H9 (cell line): ENCODE data around the gene LIPT1. TPM values are rescaled to one million over a fixed set of nuclear protein-coding genes. Genes with fewer than 3 reads are reported as not detected.

ENCODE experiments used
- DNase-seq: peaks from one replicate; pipeline ENCODE4 v3.0.0-alpha.2; 2017
- H2AFZ ChIP-seq: one replicate; pipeline ENCODE4 v1.6.1; 2013; ENCODE audit warnings: mild to moderate bottlenecking, low read length, control low read depth, moderate library complexity
- H2AK5ac ChIP-seq: 2 replicates; pipeline ENCODE4 v1.6.1; 2013; ENCODE audit warnings: low read length, control low read depth, mixed read lengths; ENCODE audit not compliant: insufficient read length
- H2BK120ac ChIP-seq: one replicate; pipeline ENCODE4 v1.6.1; 2013; ENCODE audit warnings: low read depth, mild to moderate bottlenecking, low read length, control low read depth, inconsistent platforms; ENCODE audit not compliant: poor library complexity, severe bottlenecking
- H2BK12ac ChIP-seq: 2 replicates; pipeline ENCODE4 v1.6.1; 2013; ENCODE audit warnings: low read length, control low read depth, mixed read lengths, low read depth; ENCODE audit not compliant: insufficient read length
- H2BK15ac ChIP-seq: 2 replicates; pipeline ENCODE4 v1.6.1; 2013; ENCODE audit warnings: low read depth, low read length, control low read depth
- H2BK20ac ChIP-seq: one replicate; pipeline ENCODE4 v1.6.1; 2013; ENCODE audit warnings: low read depth, mild to moderate bottlenecking, low read length, control low read depth, inconsistent platforms; ENCODE audit not compliant: poor library complexity, severe bottlenecking
- H2BK5ac ChIP-seq: 2 replicates; pipeline ENCODE4 v1.6.1; 2013; ENCODE audit warnings: low read length, control low read depth, mixed read lengths; ENCODE audit not compliant: insufficient read length
- H3K14ac ChIP-seq: 2 replicates; pipeline ENCODE4 v1.6.1; 2013; ENCODE audit warnings: low read length, control low read depth; ENCODE audit not compliant: insufficient read depth
- H3K18ac ChIP-seq: 2 replicates; pipeline ENCODE4 v1.6.1; 2013; ENCODE audit warnings: low read depth, mild to moderate bottlenecking, mixed read lengths, low read length, control low read depth; ENCODE audit not compliant: insufficient read length
- H3K23ac ChIP-seq: 2 replicates; pipeline ENCODE4 v1.6.1; 2013; ENCODE audit warnings: low read length, control low read depth, mixed read lengths, low read depth; ENCODE audit not compliant: insufficient read length
- H3K23me2 ChIP-seq: 2 replicates; pipeline ENCODE4 v1.6.1; 2013; ENCODE audit warnings: low read depth, mild to moderate bottlenecking, mixed read lengths, low read length, control low read depth; ENCODE audit not compliant: insufficient read length, poor library complexity, severe bottlenecking
- H3K27ac ChIP-seq: 2 replicates; pipeline ENCODE4 v1.5.1; 2013; ENCODE audit warnings: low read length, control low read depth, mixed read lengths, low read depth; ENCODE audit not compliant: insufficient read length
- H3K27me3 ChIP-seq: 2 replicates; pipeline ENCODE4 v1.6.1; 2013; ENCODE audit warnings: low read length, control low read depth, inconsistent platforms; ENCODE audit not compliant: insufficient read depth
- H3K4ac ChIP-seq: 2 replicates; pipeline ENCODE4 v1.6.1; 2013; ENCODE audit warnings: low read depth, mild to moderate bottlenecking, control low read depth, inconsistent platforms, low read length, moderate library complexity
- H3K4me1 ChIP-seq: 2 replicates; pipeline ENCODE4 v1.6.1; 2013; ENCODE audit warnings: low read length, control low read depth, inconsistent platforms; ENCODE audit not compliant: insufficient read depth
- H3K4me2 ChIP-seq: 2 replicates; pipeline ENCODE4 v1.6.1; 2013; ENCODE audit warnings: low read length, control low read depth, mixed read lengths; ENCODE audit not compliant: insufficient read length, insufficient read depth
- H3K56ac ChIP-seq: 2 replicates; pipeline ENCODE4 v1.6.1; 2013; ENCODE audit warnings: low read depth, mild to moderate bottlenecking, mixed read lengths, low read length, control low read depth; ENCODE audit not compliant: insufficient read length
- H3K79me1 ChIP-seq: 2 replicates; pipeline ENCODE4 v1.6.1; 2013; ENCODE audit warnings: low read depth, mild to moderate bottlenecking, moderate library complexity, low read length, control low read depth, inconsistent platforms; ENCODE audit not compliant: insufficient read depth, poor library complexity, severe bottlenecking
- H3K79me2 ChIP-seq: 2 replicates; pipeline ENCODE4 v1.6.1; 2013; ENCODE audit warnings: low read length, control low read depth, inconsistent platforms; ENCODE audit not compliant: insufficient read depth
- H3K9ac ChIP-seq: 2 replicates; pipeline ENCODE4 v1.6.1; 2013; ENCODE audit warnings: low read length, control low read depth, mixed read lengths; ENCODE audit not compliant: insufficient read length; ENCODE audit errors: extremely low read depth
- H3K9me3 ChIP-seq: one replicate; pipeline ENCODE4 v1.6.1; 2013; ENCODE audit warnings: low read depth, low read length, inconsistent platforms; ENCODE audit not compliant: control insufficient read depth
- H3T11ph ChIP-seq: one replicate; pipeline ENCODE4 v1.6.1; 2013; ENCODE audit warnings: mild to moderate bottlenecking, low read length, control low read depth, inconsistent platforms
- H4K20me1 ChIP-seq: one replicate; pipeline ENCODE4 v1.6.1; 2013; ENCODE audit not compliant: control insufficient read depth, insufficient read length, insufficient read depth
- H4K5ac ChIP-seq: 2 replicates; pipeline ENCODE4 v1.6.1; 2013; ENCODE audit warnings: low read depth, mild to moderate bottlenecking, mixed read lengths, low read length, control low read depth; ENCODE audit not compliant: insufficient read length
- H4K8ac ChIP-seq: replicated peaks from 2 replicates; pipeline ENCODE4 v1.6.1; 2013; ENCODE audit warnings: low read length, control low read depth, mixed read lengths, low read depth; ENCODE audit not compliant: insufficient read length
- H4K91ac ChIP-seq: 2 replicates; pipeline ENCODE4 v1.6.1; 2013; ENCODE audit warnings: low read depth, mild to moderate bottlenecking, moderate library complexity, mixed read lengths, low read length, control low read depth; ENCODE audit not compliant: insufficient read length
- H3K27ac Mint-ChIP-seq, 3 experiments: 2 replicates in 2 of 3; 3 replicates in 1 of 3; pipeline ENCODE4 v1.8.0; 2020 to 2021; ENCODE audit warnings: mixed read lengths in 3 of 3, mild to moderate bottlenecking in 1 of 3, moderate library complexity in 1 of 3
- H3K27me3 Mint-ChIP-seq: 2 replicates; pipeline ENCODE4 v1.8.0; 2021; ENCODE audit warnings: low read depth, mild to moderate bottlenecking, moderate library complexity, mixed read lengths
- H3K36me3 Mint-ChIP-seq, 3 experiments: 2 replicates in 2 of 3; 3 replicates in 1 of 3; pipeline ENCODE4 v1.8.0; 2020 to 2021; ENCODE audit warnings: low read depth in 3 of 3, mixed read lengths in 3 of 3; ENCODE audit not compliant: insufficient read depth in 1 of 3
- H3K4me1 Mint-ChIP-seq, 2 experiments: 2 replicates each; pipeline ENCODE4 v1.8.0; 2020; ENCODE audit warnings: mixed read lengths in 2 of 2
- H3K4me3 Mint-ChIP-seq, 2 experiments: 2 replicates in 1 of 2; 3 replicates in 1 of 2; pipeline ENCODE4 v1.8.0; 2020 to 2021; ENCODE audit warnings: mild to moderate bottlenecking in 2 of 2, mixed read lengths in 2 of 2, moderate library complexity in 1 of 2
- H3K9me3 Mint-ChIP-seq, 2 experiments: 2 replicates in 1 of 2; 3 replicates in 1 of 2; pipeline ENCODE4 v1.8.0; 2020; ENCODE audit warnings: mild to moderate bottlenecking in 2 of 2, mixed read lengths in 2 of 2, moderate library complexity in 1 of 2
- WGBS: extraction: QIAGEN DNeasy Blood & Tissue Kit; methylation state at CpG from one replicate; pipeline ENCODE4 v1.1.7; 2013; ENCODE audit warnings: missing lambda C conversion rate, low lambda C conversion rate, mixed read lengths; ENCODE audit not compliant: insufficient read length; ENCODE audit errors: extremely low coverage; 5-methylcytosine and 5-hydroxymethylcytosine counted together
- total RNA-seq: library from RNA; stranded (reverse); gene quantifications from 2 replicates; pipeline ENCODE4 v1.2.1, GENCODE V29; 2021
- TF ChIP-seq, protein P1 (sequence below): fragments of 200-600 bp; sonication (generic); conservative IDR thresholded peaks from 3 replicates; pipeline ENCODE4 v1.8.0; 2021; ENCODE audit warnings: antibody characterized with exemption, mild to moderate bottlenecking

Gene LIPT1
- total RNA-seq, 1 experiment from 2014 or later = 6.4 TPM

DNA sequence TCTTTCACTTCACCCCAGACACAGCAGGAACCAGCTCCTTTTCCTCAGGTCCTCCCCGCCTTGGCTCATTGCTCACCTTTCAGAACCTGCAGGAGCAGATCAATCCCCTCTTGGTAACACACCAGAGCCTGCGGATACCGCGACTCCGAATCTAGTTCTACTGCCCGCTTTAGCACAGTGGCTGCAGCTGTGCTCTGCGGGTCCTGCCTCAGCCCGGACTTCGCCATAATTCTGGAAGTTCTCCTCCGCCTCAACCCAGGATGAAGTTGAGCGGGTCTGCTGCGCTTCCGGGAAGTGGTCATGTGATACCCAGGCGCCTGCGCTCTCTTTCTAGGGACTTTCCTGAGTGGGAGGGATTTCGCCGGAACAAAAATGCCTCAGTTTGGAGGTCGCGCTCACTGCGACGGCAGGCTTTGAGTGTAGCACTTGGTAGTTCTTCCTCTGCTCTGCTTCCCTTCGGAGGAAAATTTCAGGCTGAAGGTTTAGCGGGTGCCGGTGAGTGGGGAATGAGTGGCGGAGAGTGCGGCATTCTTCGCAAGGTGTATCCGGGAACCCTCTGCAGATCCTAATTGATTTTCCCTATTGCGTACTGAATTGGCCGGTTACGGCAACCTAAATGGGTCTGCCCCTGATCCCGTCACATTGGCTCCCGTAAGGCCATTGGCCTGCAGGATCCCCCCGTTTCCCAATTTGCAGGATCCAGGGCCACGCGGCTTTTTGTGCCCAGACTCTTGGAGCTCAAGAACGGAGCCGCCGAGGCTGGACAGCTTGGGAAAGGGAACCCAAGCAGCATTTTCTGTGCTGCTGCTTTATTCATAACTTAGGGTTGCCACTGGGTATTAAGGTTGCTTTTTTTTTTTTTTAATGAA lies 26.2 kb downstream of the LIPT1 start, which contains the start of the genes MITD1 and MRPL30:
Gene MITD1, minus strand, starts transcription at position 304 of the 869 bp plus-strand sequence. Its CDS starts 77 bp downstream, at position 227.
Gene MRPL30, plus strand, starts transcription at position 430 of the 869 bp plus-strand sequence. CDS start 5,020 bp downstream, outside the sequence.
- H3K79me1 ChIP-seq = peaks cover 3% of the 10 kb centered on the region
- H3K27me3 Mint-ChIP-seq = no peaks in the 10 kb centered on the region
- no peaks in the 10 kb centered on the region for H4K20me1 ChIP-seq
- no peak within 1 kb of the TSS for H2AK5ac ChIP-seq
- peaks cover 18% of the 10 kb centered on the region; the same call in 1 of the 2 replicates for H3K79me2 ChIP-seq
- peak; percentile 94 for DNase-seq
- H3K9ac ChIP-seq = peak within 1 kb of the TSS; percentile 82
- no peak within 1 kb of the TSS for H4K5ac ChIP-seq
- WGBS = no CpG with 5 or more reads among the region's 39 CpGs
- H4K8ac ChIP-seq = no peak within 1 kb of the TSS
- TF ChIP-seq, protein P1, sequence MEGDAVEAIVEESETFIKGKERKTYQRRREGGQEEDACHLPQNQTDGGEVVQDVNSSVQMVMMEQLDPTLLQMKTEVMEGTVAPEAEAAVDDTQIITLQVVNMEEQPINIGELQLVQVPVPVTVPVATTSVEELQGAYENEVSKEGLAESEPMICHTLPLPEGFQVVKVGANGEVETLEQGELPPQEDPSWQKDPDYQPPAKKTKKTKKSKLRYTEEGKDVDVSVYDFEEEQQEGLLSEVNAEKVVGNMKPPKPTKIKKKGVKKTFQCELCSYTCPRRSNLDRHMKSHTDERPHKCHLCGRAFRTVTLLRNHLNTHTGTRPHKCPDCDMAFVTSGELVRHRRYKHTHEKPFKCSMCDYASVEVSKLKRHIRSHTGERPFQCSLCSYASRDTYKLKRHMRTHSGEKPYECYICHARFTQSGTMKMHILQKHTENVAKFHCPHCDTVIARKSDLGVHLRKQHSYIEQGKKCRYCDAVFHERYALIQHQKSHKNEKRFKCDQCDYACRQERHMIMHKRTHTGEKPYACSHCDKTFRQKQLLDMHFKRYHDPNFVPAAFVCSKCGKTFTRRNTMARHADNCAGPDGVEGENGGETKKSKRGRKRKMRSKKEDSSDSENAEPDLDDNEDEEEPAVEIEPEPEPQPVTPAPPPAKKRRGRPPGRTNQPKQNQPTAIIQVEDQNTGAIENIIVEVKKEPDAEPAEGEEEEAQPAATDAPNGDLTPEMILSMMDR = no peak
- no peak within 1 kb of the TSS for H2AFZ ChIP-seq
- H2BK5ac ChIP-seq = no peak within 1 kb of the TSS
- H2BK20ac ChIP-seq = no peak within 1 kb of the TSS
- no peaks in the 10 kb centered on the region for H3K4me1 ChIP-seq
- H3K4me1 Mint-ChIP-seq = peaks cover 20 to 21% of the 10 kb centered on the region in 2 experiments
- no peak within 1 kb of the TSS for H3T11ph ChIP-seq
- H3K27ac ChIP-seq = peak within 1 kb of the TSS; percentile 31
- no peak within 1 kb of the TSS for H2BK15ac ChIP-seq
- H3K4me2 ChIP-seq = peak within 1 kb of the TSS; percentile 78
- peak within 1 kb of the TSS; percentile 98 to 99 (median 99) for H3K27ac Mint-ChIP-seq
- H4K91ac ChIP-seq = no peak within 1 kb of the TSS
- peaks cover 3% of the 10 kb centered on the region for H3K23me2 ChIP-seq
- no peaks in the 10 kb centered on the region for H3K27me3 ChIP-seq
- H3K9me3 ChIP-seq = no peaks in the 10 kb centered on the region
- peak within 1 kb of the TSS; percentile 99 to 100 for H3K4me3 Mint-ChIP-seq
- H2BK12ac ChIP-seq = no peak within 1 kb of the TSS
- H3K36me3 Mint-ChIP-seq = peaks cover 0 to 10% (median 4%) of the 10 kb centered on the region in 3 experiments; a peak in 6 of 7 replicates
- H3K4ac ChIP-seq = no peak within 1 kb of the TSS; the same call in 1 of the 2 replicates
- H3K14ac ChIP-seq = peak within 1 kb of the TSS; percentile 46; the same call in 1 of the 2 replicates
- peak within 1 kb of the TSS; percentile 41 for H3K18ac ChIP-seq
- no peak within 1 kb of the TSS for H3K56ac ChIP-seq
- no peak within 1 kb of the TSS for H3K23ac ChIP-seq
- no peaks in the 10 kb centered on the region for H3K9me3 Mint-ChIP-seq
- H2BK120ac ChIP-seq = no peak within 1 kb of the TSS
